HG03354 (cell line): ENCODE results near the gene PRPH.
"Not testable (repeated sequence)": the region's sequence is repeated elsewhere in the genome, so short reads cannot be mapped to it uniquely, and the experiment has no call there.

Experiments used
- ATAC-seq: cut with Tn5 transposase; IDR thresholded peaks from one replicate; pipeline ENCODE4 v1.9.1; 2021; ENCODE audit warnings: mild to moderate bottlenecking; ENCODE audit not compliant: unreplicated experiment, poor library complexity, severe bottlenecking

PRPH gene

DNA sequence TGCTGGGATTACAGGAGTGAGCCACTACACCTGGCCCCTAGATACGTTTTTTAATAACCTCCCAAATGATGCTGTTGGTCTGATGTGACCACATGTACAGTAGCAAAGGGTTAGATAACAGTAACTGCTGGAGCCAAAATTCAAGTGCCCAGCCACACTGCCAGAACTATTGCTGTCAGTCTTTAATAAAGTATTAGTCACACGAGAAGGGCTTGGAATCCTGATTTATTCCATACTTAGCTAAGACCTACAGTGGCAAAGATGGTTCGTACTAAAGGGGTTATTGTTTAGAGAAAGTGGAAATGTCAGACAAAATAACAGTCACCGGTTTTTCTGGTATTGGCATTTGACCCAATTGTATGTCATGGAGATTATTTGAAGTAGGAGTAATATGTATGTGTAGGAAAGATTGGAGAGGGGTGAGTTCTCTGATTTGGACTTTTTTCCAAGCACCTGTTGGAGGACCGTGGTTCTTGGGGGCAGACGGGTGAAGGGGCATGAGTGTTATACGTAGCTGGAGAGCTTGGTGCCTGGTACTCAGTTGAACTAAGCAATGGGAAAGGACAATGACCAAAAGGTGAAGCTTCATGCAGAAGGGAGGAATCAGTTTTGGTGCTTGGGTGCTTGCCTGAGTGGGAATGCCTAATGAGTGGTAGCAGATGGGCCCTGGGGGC is 20.4 kb upstream of the PRPH start:
- ATAC-seq = no peak

DNA sequence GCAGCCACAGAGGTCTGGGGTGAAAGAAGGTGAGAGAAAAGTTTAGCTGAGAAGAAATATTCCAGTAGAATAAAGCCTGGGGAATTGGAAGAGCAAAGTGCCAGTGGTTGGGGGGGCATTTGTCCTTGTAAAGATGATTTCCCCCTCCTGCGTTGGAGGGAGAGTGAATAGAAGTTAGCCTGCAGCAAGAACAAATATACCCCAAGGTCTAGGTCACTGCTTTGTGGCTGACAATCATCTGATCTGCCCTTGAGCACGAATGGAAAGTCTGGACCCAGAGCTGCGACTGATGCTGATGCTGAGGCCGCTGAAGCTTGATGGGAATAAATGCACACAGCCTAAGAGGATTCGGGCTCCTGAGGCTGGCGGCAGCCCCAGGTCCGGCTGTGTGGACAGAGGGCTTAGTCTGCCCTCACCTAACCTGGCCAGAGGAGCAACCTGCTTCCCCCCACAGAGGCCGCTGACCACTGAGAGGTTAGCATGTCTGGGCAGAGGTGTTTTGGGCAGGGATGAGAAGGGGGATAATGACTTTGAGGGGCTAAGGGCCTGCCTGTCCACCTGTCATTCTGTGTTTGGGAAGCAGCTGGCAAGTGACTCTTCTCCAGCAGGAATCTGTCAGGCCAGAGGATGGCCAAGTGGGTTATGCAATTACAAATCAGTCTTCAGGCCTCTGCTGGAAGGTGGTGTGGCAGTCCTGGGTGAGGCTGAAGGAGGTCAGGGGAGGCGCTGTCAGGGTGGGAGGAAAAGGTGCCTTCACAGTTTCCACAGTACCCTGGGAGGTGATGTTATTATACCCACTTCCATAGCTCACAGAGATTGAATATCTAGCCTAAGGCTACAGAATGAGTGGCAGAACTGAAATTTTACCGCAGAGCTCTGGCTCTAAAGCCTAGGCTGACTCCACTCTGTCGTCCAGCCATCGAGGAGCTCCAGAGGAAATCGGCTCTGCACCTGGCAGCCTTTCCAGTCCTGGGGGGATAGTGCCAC is 18.4 kb upstream of the PRPH start:
- ATAC-seq = no peak

DNA sequence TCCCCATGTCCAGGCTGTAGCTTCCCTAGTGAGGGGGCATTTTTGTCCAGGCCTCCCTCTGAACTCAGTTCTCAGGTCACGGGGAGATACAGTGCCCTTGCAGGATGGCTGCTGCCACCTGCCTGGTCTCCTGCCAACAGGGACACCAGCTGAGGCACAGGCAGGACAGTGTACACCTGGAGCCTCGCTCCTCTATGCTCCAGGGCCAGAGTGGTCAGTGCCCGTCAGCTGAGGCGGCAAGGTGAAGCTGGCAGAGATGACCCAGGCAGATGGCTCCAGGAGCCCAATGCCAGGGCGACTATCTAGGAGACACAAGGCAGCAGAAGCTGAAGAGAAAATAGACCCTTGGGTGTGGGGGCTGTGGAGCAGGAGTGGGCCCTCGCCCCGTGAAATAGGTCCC is 17.5 kb upstream of the PRPH start:
- no peak for ATAC-seq

DNA sequence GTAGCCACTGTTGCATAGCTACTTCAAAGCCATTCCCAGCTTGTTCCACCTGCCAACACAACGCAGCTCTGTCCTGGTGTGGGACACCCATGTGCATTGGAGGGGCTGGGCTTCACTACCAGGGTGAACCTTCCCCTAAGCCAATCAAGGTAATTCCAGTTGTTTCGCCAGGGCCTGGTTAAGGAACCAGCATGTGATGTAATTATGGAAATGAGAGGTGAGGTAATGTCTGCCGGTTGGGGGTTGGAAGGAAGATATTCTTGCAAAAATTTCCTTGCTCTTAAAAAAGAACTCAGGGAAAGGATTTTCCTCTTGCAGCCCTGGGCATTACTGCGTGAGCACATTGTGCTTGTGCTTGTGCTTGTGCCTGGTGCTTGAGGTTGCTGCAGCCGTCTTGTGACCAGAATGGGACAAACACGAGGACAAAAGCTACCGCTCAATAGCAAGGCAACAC is 15.2 kb upstream of the PRPH start:
- ATAC-seq = no peak

DNA sequence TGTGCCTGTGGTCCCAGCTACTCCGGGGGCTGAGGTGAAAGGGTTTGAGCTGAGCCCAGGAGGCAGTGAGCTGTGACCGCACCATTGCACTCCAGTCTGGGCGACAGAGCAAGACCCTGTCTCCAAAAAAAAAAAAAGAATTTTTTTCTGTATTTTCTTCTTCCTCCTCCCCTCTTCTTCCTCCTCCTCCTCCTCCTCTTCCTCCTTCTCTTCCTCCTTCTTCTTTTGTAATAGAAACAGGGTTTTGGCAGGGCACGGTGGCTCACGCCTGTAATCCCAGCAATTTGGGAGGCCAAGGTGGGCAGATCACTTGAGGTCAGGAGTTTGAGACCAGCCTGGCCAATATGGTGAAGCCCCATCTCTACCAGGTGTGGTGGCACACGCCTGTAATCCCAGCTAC is 14.4 kb upstream of the PRPH start:
- ATAC-seq = not testable (repeated sequence)

DNA sequence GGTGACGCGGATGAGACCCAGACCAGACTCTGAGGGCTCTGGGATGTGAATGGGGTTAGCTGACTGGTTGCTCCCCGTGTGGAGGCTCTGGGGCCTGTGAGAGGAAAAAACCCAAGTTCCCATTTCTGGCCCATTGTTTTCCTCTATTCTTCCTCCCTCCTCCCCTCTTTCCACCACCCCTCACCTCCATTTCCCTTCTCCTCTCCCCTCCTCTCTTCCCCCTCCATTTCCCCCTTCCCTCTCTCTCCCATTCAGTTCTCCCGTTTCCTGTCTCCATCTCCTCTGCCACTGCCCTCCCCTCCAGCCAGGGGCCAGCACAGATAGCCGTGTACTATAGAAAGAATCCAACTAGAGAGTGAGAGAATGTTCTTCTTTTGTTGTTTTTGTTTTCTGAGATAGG is 12.6 kb upstream of the PRPH start:
- ATAC-seq = no peak

DNA sequence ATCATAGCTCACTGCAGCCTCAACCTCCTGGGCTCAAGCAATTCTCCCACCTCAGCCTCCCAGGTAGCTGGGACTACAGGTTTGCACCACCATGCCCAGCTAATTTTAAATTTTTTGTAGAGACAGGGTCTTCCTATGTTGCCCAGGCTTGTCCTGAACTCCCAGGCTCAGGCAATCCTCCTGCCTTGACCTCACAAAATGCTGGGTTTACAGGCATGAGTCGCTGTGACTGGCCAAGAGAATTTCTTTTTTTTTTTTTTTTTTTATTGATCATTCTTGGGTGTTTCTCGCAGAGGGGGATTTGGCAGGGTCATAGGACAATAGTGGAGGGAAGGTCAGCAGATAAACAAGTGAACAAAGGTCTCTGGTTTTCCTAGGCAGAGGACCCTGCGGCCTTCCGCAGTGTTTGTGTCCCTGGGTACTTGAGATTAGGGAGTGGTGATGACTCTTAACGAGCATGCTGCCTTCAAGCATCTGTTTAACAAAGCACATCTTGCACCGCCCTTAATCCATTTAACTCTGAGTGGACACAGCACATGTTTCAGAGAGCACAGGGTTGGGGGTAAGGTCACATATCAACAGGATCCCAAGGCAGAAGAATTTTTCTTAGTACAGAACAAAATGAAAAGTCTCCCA is 12.1 kb upstream of the PRPH start:
- not testable (repeated sequence) for ATAC-seq

DNA sequence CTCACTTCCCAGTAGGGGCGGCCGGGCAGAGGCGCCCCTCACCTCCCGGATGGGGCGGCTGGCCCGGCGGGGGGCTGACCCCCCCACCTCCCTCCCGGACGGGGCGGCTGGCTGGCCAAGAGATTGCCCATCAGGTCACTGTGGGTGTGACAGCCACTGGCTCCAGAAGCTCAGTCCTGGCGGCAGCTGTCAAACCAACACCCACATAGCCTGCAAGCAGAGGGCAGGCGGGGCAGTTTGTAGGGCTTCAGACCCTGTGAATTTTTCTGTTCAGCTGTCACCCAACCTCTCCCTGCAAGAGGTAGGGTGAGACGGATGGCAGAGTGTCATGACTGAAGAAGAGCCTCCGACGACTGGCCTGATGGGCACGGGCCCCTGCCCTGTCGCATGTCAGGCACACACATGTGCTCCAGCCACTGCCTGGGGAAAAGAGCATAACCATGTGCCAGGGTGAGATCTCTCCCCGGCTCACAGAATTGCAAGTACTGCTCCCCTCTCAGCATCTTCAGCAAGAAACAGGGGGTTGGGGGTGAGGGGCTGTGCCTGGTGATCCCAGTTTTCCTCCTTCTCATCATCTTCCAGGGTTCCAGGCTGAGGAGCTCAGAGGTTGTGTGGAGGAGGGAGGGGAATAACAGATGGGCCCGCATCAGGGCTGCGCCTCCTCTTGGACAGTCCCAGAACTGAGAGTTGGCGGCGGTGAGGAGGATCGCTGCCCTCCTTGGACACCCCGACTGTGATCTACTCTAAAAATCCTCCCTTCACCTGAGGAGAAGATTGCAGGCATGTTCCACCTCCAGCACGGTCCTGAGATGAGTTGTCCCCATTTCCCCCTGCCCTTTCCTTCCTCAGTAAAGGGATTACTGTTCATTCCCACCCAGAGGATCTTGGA is 11.2 kb upstream of the PRPH start:
- ATAC-seq = no peak

DNA sequence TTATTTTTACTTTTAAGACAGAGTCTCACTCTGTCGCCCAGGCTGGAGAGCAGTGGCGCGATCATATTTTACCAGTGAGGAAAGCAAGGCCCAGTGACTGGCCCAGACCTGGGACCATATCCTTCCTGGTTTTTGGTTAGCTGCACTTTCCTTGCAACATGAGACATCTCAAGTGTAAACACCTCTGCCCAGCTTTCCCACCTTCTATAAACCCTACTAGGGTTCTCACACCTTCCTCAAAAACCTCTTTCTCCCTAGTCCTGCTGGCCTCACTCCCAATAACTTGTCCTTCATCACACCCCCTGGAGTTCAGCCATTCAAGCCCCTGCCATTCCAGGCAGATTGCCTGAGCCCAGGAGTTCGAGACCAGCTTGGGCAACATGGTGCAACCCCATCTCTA is 10.3 kb upstream of the PRPH start:
- ATAC-seq = no peak

DNA sequence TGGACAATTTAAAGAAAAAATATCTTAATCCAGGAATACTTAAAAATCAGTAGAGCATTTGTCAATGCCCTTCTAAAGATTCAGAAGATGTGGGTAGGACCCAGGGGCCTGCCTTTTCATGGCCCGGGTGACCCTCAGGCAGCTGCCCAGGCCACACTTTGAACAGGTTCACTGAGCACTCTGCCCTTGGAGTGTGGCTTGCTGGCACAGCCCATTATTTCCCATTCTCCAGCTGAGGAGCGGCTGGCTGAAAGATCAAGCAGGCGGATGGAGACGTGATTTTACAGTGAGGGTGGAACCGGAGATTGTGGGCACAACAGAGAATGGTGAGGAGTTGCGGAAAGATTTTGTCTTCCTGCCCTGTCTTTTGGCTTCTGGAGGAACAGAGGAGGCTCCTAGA is 7.1 kb upstream of the PRPH start:
- ATAC-seq = no peak

DNA sequence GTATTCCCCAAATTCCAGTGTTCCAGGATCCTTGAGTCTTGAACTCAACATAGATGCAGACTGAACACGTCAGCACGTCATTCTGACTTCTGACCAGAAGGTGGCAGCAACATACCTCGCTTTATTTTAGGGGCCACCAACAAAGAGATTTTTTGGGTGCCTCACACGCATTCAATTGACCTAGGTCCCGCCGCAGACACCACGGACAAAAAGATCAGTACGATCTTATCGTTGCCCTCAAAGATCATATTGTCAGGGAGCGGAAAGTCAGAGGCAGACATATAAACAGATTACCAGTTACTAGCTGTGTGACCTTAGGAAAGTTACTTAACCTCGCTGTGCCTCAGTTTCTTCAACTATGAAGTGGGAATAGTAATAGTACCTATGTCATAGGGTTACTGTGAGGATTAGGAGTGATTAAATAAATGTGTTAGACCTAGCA is 6.5 kb upstream of the PRPH start:
- no peak for ATAC-seq

DNA sequence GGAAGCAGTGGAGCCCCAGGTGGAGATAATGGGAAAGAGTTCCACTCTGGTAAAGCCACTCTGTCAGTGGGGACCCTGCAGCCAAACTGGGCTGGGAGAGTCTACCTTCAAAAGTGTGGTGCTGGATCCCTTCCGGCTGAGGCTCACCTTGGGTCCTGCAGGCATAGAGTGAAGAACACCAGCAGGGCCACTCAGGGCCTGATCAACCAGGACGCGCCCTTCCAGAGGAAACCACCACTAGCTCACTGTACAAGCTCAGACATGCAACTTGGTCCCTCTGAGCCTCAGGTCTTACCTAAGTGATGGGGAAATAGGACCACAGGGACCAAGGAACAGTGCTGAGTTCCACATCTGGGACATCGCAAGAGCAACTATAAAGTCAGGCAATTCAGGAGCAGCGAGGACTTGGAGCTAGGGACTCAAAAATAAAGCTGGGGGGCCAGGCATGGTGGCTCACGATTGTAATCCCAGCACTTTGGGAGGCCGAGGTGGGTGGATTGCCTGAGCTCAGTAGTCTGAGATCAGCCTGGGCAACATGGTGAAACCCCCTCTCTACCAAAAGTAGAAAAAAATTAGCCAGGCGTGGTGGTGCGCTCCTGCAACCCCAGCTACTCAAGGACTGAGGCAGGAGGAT is 5.9 kb upstream of the PRPH start:
- ATAC-seq = no peak

DNA sequence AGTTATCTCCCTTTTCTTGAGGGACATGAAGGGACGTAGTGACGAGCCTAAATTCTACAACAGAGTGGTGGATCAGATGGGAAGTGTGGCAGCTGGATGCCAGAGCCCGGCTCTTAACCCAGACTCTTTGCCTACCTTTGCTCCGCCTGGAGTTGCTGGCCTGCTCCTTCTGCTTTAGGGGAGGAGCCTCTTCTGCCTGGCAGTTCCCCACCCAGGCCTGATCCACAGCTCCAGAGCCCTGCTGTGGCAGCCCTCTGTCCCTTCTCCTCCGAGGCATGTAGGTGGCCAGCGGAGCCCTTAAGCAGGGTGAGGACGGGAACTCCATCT is 2.3 kb upstream of the PRPH start:
- no peak for ATAC-seq

DNA sequence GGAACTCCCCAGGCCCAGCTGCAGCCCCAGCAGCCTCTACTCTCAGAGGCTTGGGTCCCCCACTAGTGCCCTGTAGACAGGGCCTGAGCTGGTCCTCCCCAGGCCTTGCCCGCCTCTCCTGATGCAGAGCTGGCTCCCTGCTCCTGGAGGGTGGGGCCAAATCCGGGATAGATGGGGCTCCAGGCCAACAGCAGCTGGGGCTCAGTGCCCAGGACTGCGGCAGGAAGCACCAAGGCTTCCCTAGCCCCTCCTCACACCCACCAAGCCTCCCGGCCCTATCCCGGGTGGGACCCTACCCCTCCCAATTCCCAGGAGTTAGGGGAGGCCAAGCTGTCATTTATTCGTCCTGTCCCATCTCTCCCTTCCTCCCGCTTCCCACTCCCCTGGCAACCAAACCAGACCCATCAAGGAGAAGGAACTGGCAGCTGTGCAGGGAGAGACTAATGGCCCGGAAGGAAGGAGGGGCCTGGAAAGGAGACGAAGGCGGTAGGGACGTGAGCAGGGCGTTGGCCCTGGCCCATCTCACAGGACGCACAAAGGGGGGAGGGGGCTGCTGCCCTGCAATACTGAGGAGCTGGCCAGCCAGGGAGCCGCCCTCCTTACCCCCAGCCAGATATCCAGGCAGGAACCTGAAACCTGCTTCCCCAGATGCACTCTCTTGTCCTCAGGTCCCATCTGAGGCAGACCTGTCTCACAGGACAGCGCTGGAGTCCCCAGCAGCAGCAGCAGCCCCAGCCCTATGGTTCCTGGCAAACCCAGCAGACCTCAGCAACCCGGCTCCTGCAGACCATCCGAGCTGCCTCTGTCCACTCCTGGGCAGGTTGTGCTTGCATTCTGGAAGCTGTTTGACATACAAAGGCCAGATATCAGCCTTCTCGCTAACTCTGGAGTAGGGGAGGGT is 1.6 kb upstream of the PRPH start:
- no peak for ATAC-seq

DNA sequence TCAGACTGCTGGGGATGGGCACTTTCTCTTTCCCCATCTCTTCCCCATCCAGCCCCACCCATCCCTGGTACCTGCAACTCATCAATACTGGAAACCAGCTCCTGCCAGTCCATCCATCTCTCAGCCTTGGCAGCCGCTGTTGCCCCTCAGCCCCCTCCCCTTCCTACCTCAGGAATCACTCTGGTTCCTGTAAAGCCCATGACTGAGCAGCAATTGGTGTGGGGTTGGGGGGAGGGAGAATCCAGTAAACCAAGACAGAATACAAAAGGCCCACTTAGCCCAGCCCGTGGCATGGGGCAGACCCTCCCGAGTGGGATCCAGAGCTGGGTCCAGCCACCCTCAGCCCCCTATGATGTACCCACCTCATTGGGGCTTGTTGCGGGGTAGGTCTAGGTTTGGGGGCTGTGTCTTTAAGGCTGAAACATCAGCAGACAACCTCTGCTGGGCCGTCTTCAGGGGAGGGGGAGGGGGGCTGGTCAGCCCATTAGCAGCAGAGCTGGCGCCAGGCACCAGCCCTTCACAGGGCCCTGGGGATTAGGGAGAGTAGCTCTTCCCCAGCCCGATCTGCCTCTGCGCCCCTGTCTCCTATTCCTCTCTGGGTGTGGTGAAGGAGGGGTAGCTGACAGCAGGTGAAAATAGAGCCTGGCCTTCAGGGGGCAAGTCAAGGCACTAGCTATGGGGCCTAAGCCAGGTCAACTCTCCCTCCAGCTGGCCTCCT is 702 bp upstream of the PRPH start:
- no peak for ATAC-seq

DNA sequence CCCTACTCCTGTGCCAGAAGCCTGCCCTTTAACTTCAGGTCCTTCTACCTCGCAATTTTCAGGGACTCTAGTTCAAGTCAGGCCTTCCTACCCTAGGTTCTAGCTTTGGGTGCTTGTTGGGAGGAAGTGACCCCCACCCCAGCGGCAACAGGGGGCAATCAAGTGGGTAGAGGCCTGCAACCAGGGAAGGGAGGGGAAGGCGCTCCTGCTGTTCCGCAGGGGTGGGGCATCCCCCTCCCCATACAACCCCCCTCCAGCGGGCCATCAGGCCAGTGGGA is 204 bp upstream of the PRPH start:
- ATAC-seq = no peak

DNA sequence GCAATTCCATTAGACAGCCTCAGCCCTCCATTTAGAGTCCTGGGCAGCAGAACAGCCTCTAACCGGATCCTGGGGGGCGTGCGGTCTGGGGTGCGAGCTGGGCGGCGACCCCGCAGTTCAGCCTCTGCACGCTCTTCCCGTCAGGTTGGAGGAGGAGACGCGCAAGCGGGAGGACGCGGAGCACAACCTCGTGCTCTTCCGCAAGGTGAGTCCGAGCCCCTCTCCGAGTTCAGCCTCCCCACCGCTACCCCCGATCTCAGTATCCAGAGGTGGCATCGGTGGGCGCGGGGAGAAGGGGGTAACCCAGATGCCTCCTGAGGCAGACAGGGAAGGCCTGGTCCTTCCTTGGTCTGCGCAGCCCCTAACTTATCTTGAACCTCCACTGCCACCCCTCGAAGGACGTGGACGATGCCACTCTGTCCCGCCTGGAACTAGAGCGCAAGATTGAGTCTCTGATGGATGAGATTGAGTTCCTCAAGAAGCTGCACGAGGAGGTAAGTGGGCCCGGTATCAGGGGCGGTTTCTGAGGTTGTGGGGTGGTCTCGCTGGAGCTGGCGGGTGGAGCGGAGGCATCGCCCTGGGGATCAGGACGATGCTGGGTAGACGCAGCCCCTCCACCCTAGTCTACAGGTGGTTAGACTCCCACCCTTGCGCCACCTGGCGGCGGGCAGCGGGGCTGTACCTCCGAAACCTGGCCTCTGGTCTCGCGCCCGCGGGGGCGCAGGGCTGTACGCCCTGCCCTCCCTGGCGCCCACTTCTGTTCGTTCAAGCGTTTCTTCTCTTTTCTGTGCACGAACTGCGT is 1.3 kb downstream of the PRPH start:
- ATAC-seq = no peak
